ENCODE data around the gene KLK11.

- no peak for TF ChIP-seq POLR2AphosphoS5 (IDR thresholded peaks at IDR 0.05)
- TF ChIP-seq POLR2A (IDR thresholded peaks at IDR 0.05): no peak
- no peak for TF ChIP-seq CTCF (IDR thresholded peaks at IDR 0.05)
These were observed 25.4 kb downstream of the KLK11 start for GRCh38 chr19:51000981-51001380.
